Measurements from ENCODE around the gene ZNF385D. TPM values are rescaled to one million over a fixed set of nuclear protein-coding genes. Genes with fewer than 3 reads are reported as not detected.
"Not testable (repeated sequence)": the region's sequence is repeated elsewhere in the genome, so short reads cannot be mapped to it uniquely, and the experiment has no call there.

ZNF385D gene
- total RNA-seq, 1 experiment from 2014 or later, result not detected

DNA sequence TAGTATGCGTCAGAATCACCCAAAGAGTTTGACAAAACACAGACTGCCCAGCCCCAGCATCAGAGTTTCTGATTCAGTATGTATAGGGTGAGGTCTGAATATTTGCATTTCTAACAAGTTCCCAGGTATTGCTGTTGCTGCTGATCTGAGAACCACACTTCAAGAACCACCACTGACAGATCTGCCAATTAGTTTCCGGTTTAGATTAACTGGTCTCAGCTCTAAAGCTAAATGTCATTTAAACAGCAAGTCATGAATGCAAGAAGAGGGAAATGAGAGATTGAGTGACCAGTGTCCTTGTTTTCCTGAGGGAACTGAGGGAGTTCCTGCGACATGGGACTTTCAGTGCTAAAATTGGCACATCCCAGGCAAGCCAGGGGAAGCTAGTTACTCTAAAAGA is 305.0 kb downstream of the ZNF385D start:
- DNase-seq (ENCODE audit: low spot score), result no peak

- DNase-seq (ENCODE audit: low spot score), result no peak
Measured at GRCh38 chr3:21441821-21442220, 309.2 kb downstream of the ZNF385D start.

DNA sequence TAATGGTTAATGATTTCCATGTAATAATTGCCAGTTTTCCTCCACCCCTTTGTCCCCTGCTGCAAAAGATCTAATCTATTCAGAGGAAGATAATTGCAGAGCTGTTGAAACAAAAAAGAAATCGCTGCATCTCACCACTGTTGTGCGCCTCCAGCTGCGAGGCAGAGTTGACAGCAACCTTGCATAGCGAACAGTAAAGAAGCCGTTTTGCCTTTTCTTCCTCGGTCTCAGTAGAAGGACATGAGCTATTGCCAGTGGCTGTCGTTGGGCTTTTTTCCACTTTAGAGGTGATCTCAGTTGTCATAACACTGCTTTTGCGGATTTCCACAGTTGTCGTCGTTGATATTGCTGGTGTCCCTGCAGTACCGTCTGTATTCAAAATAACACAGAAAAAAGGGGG is 314.2 kb downstream of the ZNF385D start:
- no peak for DNase-seq (ENCODE audit: low spot score)

DNA sequence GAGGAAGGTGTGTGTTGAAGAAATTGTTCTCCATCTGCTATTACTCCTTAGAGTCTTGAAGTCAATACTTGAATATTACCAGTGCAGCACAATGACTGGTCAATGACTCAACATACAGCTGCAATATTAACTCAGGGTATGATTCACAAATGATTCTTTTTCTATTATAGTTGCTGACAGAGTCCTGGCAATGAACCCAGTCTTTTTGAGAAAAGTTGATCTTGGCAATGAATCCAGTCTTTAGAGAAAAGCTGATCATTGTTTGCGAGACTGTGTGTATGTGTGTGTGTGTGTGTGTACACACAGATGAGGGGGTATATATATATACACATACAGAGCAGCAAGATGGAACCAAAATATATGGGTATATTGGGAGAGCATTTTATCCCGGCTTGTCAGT is 315.1 kb downstream of the ZNF385D start:
- no peak for DNase-seq (ENCODE audit: low spot score)

DNA sequence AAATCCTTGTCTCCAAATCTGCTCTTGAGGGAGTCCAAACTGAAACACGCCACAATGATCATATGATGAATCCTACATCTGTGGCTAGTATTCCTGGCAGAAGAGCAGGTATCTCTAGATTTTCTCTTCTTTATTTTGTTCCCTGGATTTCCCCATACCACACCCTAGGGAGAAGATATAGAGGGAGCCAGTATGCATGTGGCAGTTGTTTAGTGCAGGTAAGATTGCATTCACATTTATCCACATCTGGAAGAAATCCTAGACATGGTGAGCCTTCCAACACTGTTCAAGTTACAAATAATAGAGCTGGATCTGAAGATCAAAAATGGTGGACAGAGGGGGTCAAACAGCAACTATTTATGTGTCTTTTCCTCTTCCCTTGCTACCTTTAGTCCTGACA is 316.7 kb downstream of the ZNF385D start:
- DNase-seq (ENCODE audit: low spot score), result no peak

DNA sequence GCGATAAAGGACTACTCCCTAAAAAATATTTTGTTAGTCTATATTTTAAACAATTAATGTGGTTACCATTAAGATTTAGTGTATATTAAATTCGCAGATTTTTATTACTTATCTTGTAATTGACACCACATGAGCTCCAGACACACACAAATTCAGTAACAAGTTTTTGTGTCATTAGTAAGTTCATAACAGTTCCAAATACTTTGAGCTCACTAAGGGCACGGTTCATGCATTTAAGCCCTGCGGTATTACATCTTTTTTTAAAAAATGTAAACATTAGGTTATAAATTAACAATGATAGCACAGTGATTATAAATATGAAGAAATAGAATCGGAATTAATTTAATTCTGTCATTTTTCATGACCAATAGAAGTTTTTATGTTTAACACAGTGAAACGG is 317.3 kb downstream of the ZNF385D start:
- DNase-seq (ENCODE audit: low spot score), result no peak

- DNase-seq (ENCODE audit: low spot score), result no peak
Measured at GRCh38 chr3:21426920-21427319, 324.1 kb downstream of the ZNF385D start.

GRCh38 chr3:21425715-21426114 is 325.3 kb downstream of the ZNF385D start:
- DNase-seq (ENCODE audit: low spot score), result no peak

GRCh38 chr3:21421096-21421495 is 329.9 kb downstream of the ZNF385D start:
- no peak for DNase-seq (ENCODE audit: low spot score)

DNA sequence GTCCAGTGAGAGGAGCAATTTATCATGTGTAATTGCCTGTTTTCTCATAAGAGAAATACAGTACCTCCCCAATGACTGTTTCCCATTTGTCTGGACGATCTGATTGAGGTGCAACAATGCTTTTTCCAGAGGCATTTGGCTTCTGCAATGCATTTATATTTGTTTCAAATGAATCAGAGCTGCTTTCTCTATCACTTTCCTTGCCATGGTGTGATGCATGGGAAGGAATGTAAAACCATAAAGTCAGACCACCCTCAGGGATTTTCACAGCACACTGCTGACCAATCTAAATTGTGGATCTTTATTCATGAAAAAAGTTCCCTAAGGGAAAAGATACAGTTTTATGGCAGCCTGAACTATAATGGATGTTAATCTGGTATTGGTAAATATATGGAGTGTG is 333.0 kb downstream of the ZNF385D start:
- no peak for DNase-seq (ENCODE audit: low spot score)

- DNase-seq (ENCODE audit: low spot score), result no peak
Measured at GRCh38 chr3:21414506-21414905, 336.5 kb downstream of the ZNF385D start.

DNA sequence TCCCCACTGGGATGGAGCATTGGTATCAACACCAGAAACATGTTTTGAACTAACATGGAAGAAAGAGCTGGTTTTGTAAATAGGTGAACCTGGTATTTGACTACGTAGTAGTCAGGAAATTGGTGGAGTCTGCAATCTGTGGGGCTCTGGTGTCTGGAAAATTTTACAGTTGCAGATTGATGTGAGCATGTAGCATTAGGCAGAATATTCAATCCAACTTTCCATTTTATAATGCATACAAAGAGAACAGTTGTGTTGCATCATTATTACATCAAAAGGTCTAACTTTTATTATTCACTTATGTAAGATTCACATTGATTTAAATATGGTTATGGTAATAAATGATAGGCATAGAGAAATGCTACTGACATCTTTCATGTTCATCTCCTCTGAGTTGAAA is 340.0 kb downstream of the ZNF385D start:
- no peak for DNase-seq (ENCODE audit: low spot score)

GRCh38 chr3:21409401-21409800 is 341.6 kb downstream of the ZNF385D start:
- DNase-seq (ENCODE audit: low spot score), result no peak

DNA sequence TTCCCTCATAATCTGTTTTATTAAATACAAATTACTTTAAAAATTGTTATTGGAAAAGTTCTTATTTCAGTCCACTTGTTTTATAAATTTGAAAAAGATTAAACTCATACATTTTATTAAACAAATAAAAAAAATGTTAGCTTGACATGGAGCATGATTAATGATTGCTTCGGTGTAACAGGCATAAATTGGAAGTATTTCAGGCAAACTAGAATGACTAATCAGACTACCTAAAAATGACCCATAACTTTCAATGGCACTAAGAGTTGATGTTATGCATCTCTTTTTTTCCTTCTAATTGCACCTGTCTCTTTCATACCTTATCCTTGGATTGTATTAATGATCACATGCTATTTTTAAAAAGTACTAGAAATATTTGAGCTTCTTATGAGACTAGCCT is 343.3 kb downstream of the ZNF385D start:
- DNase-seq (ENCODE audit: low spot score), result no peak

DNA sequence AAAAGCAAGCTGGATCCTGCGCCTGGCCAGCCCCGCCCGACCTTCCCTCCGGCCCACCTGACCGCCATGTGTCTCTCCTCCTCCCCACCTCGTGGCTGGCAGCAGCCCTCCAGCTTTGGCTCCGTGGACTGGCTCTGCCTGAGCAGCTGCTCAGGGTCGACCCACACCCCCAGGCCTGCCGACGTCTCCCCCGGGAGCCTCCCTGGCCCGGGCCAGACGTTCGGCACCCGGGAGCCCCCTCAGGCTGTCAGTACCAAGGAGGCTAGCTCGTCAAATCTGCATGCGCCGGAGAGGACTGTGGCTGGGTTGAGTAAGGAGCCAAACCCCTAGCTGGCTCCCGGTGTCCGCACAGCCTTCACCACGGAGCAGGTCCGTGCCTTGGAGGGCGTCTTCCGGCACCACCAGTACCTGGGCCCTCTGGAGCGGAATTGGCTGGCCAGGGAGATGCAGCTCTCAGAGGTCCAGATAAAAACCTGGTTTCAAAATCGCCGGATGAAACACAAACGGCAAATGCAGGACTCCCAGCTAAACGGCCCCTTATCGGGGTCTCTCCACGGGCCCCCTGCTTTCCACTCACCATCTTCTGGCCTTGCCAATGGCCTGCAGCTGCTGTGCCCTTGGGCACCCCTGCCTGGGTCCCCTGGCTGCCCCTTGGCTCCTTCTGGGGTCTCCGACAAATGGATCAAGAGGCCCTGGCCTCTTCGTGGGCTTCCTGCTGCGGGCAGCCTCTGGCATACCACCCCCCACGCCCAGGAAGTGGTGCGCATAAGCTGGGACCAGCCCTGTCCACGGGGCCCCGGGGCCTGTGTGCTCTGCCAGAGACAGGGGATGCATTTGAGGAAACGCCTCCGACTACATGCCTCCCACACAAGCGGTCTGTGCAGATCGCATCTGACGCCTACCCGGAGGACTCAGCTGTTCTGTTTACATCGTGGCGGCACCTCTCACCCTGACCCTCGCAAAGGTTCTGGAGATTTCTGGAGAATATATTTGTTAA is 345.0 kb downstream of the ZNF385D start:
- DNase-seq (ENCODE audit: low spot score), result no peak

DNA sequence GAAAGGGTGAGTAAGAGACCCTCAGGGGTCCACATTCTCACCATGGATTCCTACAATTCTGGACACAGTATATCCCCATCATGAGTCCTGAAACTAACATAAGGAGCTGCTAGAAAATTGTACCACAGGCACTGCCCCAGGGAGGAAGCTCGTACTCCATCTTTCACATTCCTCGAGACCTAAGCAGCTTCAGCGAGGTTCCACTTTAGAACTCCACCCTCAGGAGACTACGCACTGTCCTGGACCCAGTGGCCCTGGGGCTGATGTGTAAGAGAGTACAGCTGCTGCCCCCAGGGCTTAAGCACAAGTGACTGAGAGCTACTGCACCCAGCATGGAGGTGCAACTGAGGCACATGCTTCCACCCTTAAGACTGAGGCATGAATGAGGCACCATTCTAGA is 352.5 kb downstream of the ZNF385D start:
- DNase-seq (ENCODE audit: low spot score), result no peak

GRCh38 chr3:21393683-21394311 is 357.2 kb downstream of the ZNF385D start:
- no peak for DNase-seq (ENCODE audit: low spot score)

- no peak for DNase-seq (ENCODE audit: low spot score)
Measured at GRCh38 chr3:21392526-21392925, 358.5 kb downstream of the ZNF385D start.

GRCh38 chr3:21390856-21391255 is 360.2 kb downstream of the ZNF385D start:
- DNase-seq (ENCODE audit: low spot score), result no peak

DNA sequence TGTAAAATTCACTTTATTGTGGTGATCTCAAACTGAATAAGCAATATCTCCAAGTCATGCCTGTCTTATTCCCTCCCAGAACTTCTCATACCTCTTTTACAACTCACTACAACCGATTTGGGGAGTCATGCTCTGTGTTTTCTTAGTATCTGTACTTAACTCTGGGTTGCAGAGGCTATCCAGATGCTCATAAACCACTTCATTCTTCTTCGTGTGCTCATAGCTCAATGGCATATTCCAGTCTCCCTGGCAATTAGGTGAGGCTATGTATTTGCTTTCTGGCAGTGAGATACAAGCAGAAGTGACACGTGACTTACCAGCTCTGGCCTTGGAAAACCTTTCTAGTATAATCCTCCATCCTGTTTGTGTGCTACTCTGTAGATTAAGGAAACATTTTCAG is 360.9 kb downstream of the ZNF385D start:
- no peak for DNase-seq (ENCODE audit: low spot score)

GRCh38 chr3:21387142-21387826 is 363.7 kb downstream of the ZNF385D start:
- DNase-seq (ENCODE audit: low spot score), result not testable (repeated sequence)

- not testable (repeated sequence) for DNase-seq (ENCODE audit: low spot score)
Measured at GRCh38 chr3:21378036-21378435, 373.0 kb downstream of the ZNF385D start.
